Common myeloid progenitor, CD34-positive (primary cell): ENCODE measurements around the gene NCS1.

Experiments
- CTCF ChIA-PET: fragments of 350-600 bp; sonication (Branson Sonifier 250); formaldehyde crosslinking; loops from one replicate; lab custom pipeline; 2021; ENCODE audit warnings: antibody characterized with exemption; lab: Charles Lee
- POLR2A ChIA-PET: fragments of 350-600 bp; sonication (Branson Sonifier 250); formaldehyde crosslinking; loops from one replicate; lab custom pipeline; 2021; ENCODE audit warnings: antibody characterized with exemption; lab: Charles Lee
- DNase-seq, 3 donors: peaks; one replicate each; pipeline versions ENCODE4 v3.0.0 to v3.0.0-alpha.2; 2013
- H3K27ac ChIP-seq, 2 experiments: 1 replicate in 1 of 2; 2 replicates in 1 of 2; pipeline ENCODE4 v1.7.0; 2013; ENCODE audit warnings: inconsistent platforms in 2 of 2, low read length in 2 of 2, mild to moderate bottlenecking in 2 of 2, low read depth in 1 of 2, moderate library complexity in 1 of 2; ENCODE audit not compliant: severe bottlenecking in 2 of 2, insufficient read depth in 1 of 2, poor library complexity in 1 of 2
- H3K27me3 ChIP-seq, 5 experiments: replicated peaks in 2 of 5; 1 replicate in 3 of 5; 2 replicates in 2 of 5; pipeline versions ENCODE4 v1.6.1 to v1.7.0; 2013; ENCODE audit warnings: low read length in 4 of 5, mild to moderate bottlenecking in 2 of 5, moderate library complexity in 2 of 5, inconsistent platforms in 1 of 5; ENCODE audit not compliant: insufficient read depth in 5 of 5, control insufficient read depth in 4 of 5
- H3K36me3 ChIP-seq, 4 experiments: 1 replicate in 2 of 4; 2 replicates in 2 of 4; pipeline versions ENCODE4 v1.6.1 to v1.7.0; 2013; ENCODE audit warnings: low read length in 3 of 4, control low read depth in 1 of 4, mild to moderate bottlenecking in 1 of 4; ENCODE audit not compliant: control insufficient read depth in 4 of 4, insufficient read depth in 4 of 4
- H3K4me1 ChIP-seq, 4 experiments: 1 replicate in 3 of 4; 2 replicates in 1 of 4; pipeline versions ENCODE4 v1.6.1 to v1.7.1; 2013; ENCODE audit warnings: low read length in 3 of 4, mild to moderate bottlenecking in 3 of 4, control low read depth in 1 of 4, inconsistent platforms in 1 of 4, moderate library complexity in 1 of 4; ENCODE audit not compliant: control insufficient read depth in 4 of 4, insufficient read depth in 4 of 4; ENCODE audit errors: control extremely low read depth in 1 of 4
- H3K4me3 ChIP-seq, 7 experiments: 1 replicate in 4 of 7; 2 replicates in 3 of 7; pipeline versions ENCODE4 v1.5.1 to v1.7.0; 2013; ENCODE audit warnings: mild to moderate bottlenecking in 7 of 7, low read length in 6 of 7, moderate library complexity in 6 of 7, inconsistent platforms in 2 of 7, low read depth in 2 of 7, control low read depth in 1 of 7; ENCODE audit not compliant: insufficient read depth in 4 of 7, control insufficient read depth in 1 of 7; ENCODE audit errors: extremely low read depth in 1 of 7
- H3K9me3 ChIP-seq, 5 experiments: 1 replicate in 4 of 5; 2 replicates in 1 of 5; pipeline versions ENCODE4 v1.6.1 to v1.7.1; 2013; ENCODE audit warnings: low read length in 4 of 5, mild to moderate bottlenecking in 2 of 5, inconsistent platforms in 1 of 5, low read depth in 1 of 5, moderate library complexity in 1 of 5; ENCODE audit not compliant: control insufficient read depth in 4 of 5, insufficient read depth in 2 of 5; ENCODE audit errors: control extremely low read depth in 1 of 5
- WGBS: methylation state at CpG from one replicate; pipeline ENCODE4 v1.1.5; 2013; ENCODE audit not compliant: insufficient coverage; 5-methylcytosine and 5-hydroxymethylcytosine counted together

NCS1 gene

DNA sequence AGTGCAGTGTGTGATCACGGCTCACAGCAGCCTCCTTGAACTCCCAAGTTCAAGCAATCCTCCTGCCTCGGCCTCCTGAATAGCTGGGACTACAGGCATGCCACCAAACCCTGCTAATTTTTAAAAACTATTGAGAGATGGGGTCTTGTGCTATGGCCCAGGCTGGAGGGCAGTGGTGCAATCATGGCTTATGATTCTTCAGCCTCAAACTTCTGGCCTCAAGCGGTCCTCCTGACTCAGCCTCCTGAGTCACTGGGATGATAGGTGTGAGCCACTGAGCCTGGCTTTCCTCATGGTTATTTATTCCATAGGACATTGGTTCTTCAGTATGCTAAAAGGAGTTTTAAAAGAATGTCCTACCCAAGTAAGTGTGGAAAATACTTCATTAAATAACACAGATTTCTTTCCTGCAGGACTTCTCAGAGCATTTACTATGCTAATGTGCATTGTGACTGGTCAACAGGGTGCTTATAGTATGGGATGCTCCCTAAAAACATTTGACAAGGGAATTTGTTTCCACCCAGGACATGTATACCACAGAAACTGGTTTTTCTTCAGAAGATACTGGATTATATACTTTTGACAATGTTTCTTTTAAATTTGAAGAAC lies 11.2 kb upstream of the NCS1 start:
- CTCF ChIA-PET = no interaction called here
- DNase-seq = no peak
- Histone ChIP-seq H3K27ac (no peak overlapping the region), H3K27me3 (no peaks in the 10 kb centered on the region), H3K4me3 (no peak overlapping the region), H3K4me1 (no peaks in the 10 kb centered on the region), H3K36me3 (no peaks in the 10 kb centered on the region), H3K9me3 (no peaks in the 10 kb centered on the region)
- 97% methylated on average over 3 of the region's 3 CpGs for WGBS
- POLR2A ChIA-PET = no interaction called here

GRCh38 chr9:130165579-130165978 lies 6.6 kb upstream of the NCS1 start:
- H3K36me3 ChIP-seq = no peaks in the 10 kb centered on the region
- 100% methylated on average over 1 of the region's 1 CpG for WGBS
- H3K27ac ChIP-seq = no peak overlapping the region
- H3K9me3 ChIP-seq = no peaks in the 10 kb centered on the region
- H3K27me3 ChIP-seq = peaks cover 0 to 11% (median 4%) of the 10 kb centered on the region in 5 experiments
- POLR2A ChIA-PET = no interaction called here
- DNase-seq = no peak
- H3K4me1 ChIP-seq = no peaks in the 10 kb centered on the region
- CTCF ChIA-PET = interaction anchor here (1.9 kb wide), 1 partner anchor 19 kb away, joined by 5 read pairs; no protein-coding TSS in a partner anchor
- no peak overlapping the region for H3K4me3 ChIP-seq

DNA sequence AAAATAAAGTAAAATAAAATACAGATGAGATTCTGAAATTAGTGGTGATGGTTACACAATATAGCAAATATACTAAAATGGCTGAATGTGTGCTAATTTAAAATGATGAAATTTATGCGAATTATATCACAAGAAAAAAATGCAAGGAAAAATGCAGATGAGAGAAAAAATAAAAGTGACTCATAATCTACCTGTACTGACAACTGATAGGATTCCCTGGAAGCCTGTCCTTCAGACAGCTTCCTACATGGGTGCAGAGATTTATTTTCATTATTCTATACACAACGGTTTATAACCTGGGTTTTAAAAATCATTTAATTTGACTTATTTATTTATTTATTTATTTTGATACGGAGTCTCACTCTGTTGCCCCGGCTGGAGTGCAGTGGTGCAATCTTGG lies 5.8 kb upstream of the NCS1 start:
- CTCF ChIA-PET = interaction anchor here (1.9 kb wide), 1 partner anchor 20 kb away, joined by 5 read pairs; no protein-coding TSS in a partner anchor
- DNase-seq = no peak
- no peak overlapping the region for H3K27ac ChIP-seq
- POLR2A ChIA-PET = interaction anchor here (0.7 kb wide), 2 partner anchors 24 to 41 kb away, joined by 3 read pairs; no protein-coding TSS in a partner anchor
- no peaks in the 10 kb centered on the region for H3K4me1 ChIP-seq
- peaks cover 0 to 19% (median 5%) of the 10 kb centered on the region in 5 experiments for H3K27me3 ChIP-seq
- H3K4me3 ChIP-seq = no peak overlapping the region
- H3K9me3 ChIP-seq = no peaks in the 10 kb centered on the region
- H3K36me3 ChIP-seq = no peaks in the 10 kb centered on the region
- 100% methylated on average over 2 of the region's 4 CpGs for WGBS

DNA sequence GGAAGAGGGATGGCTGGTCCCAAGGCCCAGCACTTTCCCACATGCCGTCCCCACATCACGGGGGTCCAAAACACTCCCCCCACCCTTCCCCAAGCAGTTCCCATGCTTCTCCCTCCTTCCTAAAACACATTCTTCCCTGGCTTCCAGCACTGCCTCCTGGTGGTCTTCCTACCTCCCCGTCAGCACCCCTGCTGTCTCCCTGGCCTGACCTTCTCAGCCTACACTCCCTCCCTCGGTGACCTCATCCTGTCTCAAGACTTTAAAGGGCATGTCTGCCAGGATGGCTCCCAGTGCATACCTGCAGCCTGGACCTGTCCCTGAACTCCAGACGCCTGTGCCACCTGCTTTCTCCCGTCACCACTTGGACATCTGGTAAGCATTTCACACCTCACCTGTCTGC lies 4.3 kb upstream of the NCS1 start:
- H3K27ac ChIP-seq = no peak overlapping the region
- peaks cover 0 to 6% (median 3%) of the 10 kb centered on the region in 4 experiments for H3K4me1 ChIP-seq
- DNase-seq = no peak
- POLR2A ChIA-PET = interaction anchor here (1.1 kb wide), 1 partner anchor 29 kb away, joined by 3 read pairs; no protein-coding TSS in a partner anchor
- H3K9me3 ChIP-seq = no peaks in the 10 kb centered on the region
- CTCF ChIA-PET = no interaction called here
- H3K4me3 ChIP-seq = no peak overlapping the region
- H3K36me3 ChIP-seq = no peaks in the 10 kb centered on the region
- peaks cover 0 to 26% (median 7%) of the 10 kb centered on the region in 5 experiments for H3K27me3 ChIP-seq
- WGBS = 95% methylated on average over 6 of the region's 6 CpGs

- 39% methylated on average over 26 of the region's 45 CpGs for WGBS
- Histone ChIP-seq H3K27ac (no peak overlapping the region), H3K36me3 (no peaks in the 10 kb centered on the region), H3K4me1 (peaks cover 0 to 13% (median 10%) of the 10 kb centered on the region in 4 experiments), H3K4me3 (peak overlapping the region in 2 of 7 experiments; percentile 27 to 33), H3K27me3 (peaks cover 0 to 48% (median 14%) of the 10 kb centered on the region in 5 experiments), H3K9me3 (no peaks in the 10 kb centered on the region)
- POLR2A ChIA-PET = no interaction called here
- DNase-seq = no peak
- CTCF ChIA-PET = no interaction called here
Observed at GRCh38 chr9:130171226-130172148, 717 bp upstream of the NCS1 start.

DNA sequence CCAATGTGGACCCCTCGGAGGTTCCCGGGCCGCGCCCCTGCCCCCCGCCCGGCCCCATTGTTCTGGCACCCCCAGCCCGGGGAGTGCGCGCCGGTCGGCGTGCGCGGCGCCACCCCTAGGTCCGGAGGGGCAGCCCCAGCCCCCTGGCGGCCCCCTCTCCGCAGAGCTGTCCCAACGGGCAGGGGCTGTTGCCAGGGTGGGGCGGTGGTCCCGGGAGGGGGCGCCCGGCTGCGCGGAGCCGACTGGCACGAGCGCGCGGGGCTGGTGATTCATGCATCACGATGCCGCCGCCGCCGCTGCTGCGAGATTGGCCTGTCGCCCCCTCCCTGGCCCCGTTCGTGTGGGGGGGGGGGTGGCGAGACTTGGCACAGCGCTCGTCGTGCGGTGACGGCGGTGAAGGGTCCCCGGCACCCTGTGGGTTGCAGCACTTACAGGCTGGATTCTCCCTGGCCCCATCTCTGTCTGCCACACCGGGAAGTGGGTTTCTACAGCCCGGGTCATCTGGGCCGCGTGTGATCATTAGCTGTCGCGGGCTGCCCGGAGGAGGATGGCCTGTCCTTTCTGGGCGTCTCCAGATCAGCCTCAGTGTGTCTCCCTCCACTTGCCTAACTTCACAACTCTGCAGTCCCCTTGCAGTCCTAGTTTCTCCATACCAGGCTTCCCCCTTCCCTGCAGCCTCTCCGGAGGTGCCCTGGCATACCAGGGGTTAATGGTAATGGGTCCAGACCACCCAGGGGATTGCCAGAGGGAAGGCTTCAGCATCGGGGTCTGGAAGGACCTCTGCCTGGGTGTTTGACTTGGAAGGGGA lies 858 bp downstream of the NCS1 start:
- H3K36me3 ChIP-seq = no peaks in the 10 kb centered on the region
- peaks cover 0 to 13% (median 10%) of the 10 kb centered on the region in 4 experiments for H3K4me1 ChIP-seq
- no peak overlapping the region for H3K27ac ChIP-seq
- peaks cover 0 to 48% (median 12%) of the 10 kb centered on the region in 5 experiments for H3K27me3 ChIP-seq
- ChIA-PET CTCF (interaction anchor here (1.0 to 1.1 kb wide), 2 partner anchors 32 to 168 kb away, joined by 3 read pairs; no protein-coding TSS in a partner anchor), POLR2A (no interaction called here)
- peak overlapping the region in 5 of 7 experiments; percentile 3 to 62 (median 40) for H3K4me3 ChIP-seq
- no peaks in the 10 kb centered on the region for H3K9me3 ChIP-seq
- DNase-seq = peak; percentile 38 to 81 (median 74)
- WGBS = 1% methylated on average over 21 of the region's 57 CpGs
